ENCODE measurements around the gene MSMB.

DNA sequence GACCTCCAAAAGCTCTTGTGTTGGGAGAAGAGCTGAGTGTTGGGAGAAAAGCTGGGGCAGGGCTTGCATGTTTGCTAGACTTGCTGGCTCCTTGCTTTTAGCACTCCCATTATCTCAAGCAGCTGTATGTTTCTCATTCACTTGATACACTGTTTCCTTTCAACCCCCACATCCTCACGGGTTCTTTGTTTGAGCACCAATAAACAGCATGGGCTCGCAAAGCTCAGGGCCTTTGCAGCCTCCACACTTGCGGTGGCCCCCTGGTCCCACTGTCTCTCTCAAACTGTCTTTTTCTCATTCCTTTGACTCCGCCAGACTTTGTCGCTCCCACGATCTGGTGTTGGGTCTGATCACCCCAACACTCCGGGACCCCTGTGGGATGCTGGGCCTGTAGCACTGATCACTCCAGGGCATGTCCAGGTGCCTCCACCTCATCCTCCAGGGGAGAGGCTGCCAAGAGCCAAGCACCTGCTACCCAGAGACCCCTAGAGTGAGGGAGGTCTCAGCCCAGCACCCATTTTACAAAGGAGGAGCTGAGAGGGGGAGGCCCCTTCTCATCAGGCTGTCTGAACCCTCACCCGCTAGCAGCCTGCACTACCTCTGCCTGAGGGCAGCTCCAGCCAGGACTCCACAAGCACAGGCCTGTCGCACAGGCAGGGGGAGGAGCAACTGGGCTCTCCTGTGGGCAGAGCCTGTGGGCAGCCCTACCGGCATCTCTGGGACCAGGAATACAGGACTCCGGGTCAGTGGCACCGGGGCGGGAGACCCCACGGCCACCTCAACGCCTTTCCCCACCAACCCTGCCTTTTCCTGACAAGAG lies 49.1 kb upstream of the MSMB start:
- TF ChIP-seq SIN3A (IDR thresholded peaks at IDR 0.05; ENCODE audit: borderline replicate concordance, low read depth, low read length) (no peak), ELF1 (IDR thresholded peaks at IDR 0.05) (no peak), TEAD4 (IDR thresholded peaks at IDR 0.05; ENCODE audit: borderline replicate concordance, insufficient read depth) (no peak), FOXJ3 (CRISPR knock-in tag; IDR thresholded peaks at IDR 0.05) (no peak), JUND (IDR thresholded peaks at IDR 0.05) (no peak), FOXM1 (IDR thresholded peaks at IDR 0.05; ENCODE audit: low read depth) (no peak), YY1 (IDR thresholded peaks at IDR 0.05; ENCODE audit: low read depth) (no peak)
- TF ChIP-seq, protein P1, sequence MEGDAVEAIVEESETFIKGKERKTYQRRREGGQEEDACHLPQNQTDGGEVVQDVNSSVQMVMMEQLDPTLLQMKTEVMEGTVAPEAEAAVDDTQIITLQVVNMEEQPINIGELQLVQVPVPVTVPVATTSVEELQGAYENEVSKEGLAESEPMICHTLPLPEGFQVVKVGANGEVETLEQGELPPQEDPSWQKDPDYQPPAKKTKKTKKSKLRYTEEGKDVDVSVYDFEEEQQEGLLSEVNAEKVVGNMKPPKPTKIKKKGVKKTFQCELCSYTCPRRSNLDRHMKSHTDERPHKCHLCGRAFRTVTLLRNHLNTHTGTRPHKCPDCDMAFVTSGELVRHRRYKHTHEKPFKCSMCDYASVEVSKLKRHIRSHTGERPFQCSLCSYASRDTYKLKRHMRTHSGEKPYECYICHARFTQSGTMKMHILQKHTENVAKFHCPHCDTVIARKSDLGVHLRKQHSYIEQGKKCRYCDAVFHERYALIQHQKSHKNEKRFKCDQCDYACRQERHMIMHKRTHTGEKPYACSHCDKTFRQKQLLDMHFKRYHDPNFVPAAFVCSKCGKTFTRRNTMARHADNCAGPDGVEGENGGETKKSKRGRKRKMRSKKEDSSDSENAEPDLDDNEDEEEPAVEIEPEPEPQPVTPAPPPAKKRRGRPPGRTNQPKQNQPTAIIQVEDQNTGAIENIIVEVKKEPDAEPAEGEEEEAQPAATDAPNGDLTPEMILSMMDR (IDR thresholded peaks at IDR 0.05): no peak
- TF ChIP-seq, protein P2, sequence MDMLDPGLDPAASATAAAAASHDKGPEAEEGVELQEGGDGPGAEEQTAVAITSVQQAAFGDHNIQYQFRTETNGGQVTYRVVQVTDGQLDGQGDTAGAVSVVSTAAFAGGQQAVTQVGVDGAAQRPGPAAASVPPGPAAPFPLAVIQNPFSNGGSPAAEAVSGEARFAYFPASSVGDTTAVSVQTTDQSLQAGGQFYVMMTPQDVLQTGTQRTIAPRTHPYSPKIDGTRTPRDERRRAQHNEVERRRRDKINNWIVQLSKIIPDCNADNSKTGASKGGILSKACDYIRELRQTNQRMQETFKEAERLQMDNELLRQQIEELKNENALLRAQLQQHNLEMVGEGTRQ (IDR thresholded peaks at IDR 0.05; ENCODE audit: borderline replicate concordance, low read depth, low read length): no peak
